ENCODE measurements around the gene ASMT. TPM values are rescaled to one million over a fixed set of nuclear protein-coding genes. Genes with fewer than 3 reads are reported as not detected.

The ASMT gene
- total RNA-seq, 2 donors from 2014 or later: not detected

DNA sequence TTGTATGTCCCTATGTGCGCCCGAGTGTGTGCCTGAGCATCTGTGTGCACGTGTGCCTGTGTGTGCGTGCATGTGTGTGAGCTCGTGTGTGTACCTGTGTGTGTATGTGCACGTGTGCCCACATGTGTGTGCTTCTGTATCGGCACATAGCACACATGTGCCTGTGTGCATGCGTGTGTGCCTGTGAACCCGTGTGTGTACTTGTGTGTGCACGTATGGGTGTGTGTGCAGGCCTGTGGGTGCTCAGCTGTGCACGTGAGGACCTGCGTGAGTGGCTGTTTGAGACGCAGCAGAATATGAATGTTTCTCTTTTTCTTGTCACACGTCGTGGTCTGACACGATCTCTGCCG, 19.2 kb upstream of the ASMT start:
- Histone ChIP-seq H3K27ac (no peak overlapping the region), H3K9me3 (no peaks in the 10 kb centered on the region), H3K4me1 (peaks cover 0 to 17% of the 10 kb centered on the region in 2 donors), H3K27me3 (no peaks in the 10 kb centered on the region), H3K36me3 (peaks cover 67% of the 10 kb centered on the region), H3K4me3 (no peak overlapping the region)
- TF ChIP-seq CTCF (IDR thresholded peaks at IDR 0.05): no peak
- no peak for DNase-seq (ENCODE audit: low spot score)

- TF ChIP-seq CTCF (IDR thresholded peaks at IDR 0.05): no peak
- Histone ChIP-seq H3K27me3 (no peaks in the 10 kb centered on the region), H3K4me3 (no peak overlapping the region), H3K27ac (no peak overlapping the region), H3K9me3 (no peaks in the 10 kb centered on the region), H3K36me3 (peaks cover 78% of the 10 kb centered on the region), H3K4me1 (peaks cover 0 to 17% of the 10 kb centered on the region in 2 donors)
- no peak for DNase-seq (ENCODE audit: low spot score)
Measured at GRCh38 chrX:1596676-1597344, 18.0 kb upstream of the ASMT start.

GRCh38 chrX:1597345-1598020, 17.4 kb upstream of the ASMT start:
- peaks cover 85% of the 10 kb centered on the region for H3K36me3 ChIP-seq
- TF ChIP-seq CTCF (IDR thresholded peaks at IDR 0.05): no peak
- H3K27me3 ChIP-seq: no peaks in the 10 kb centered on the region
- peaks cover 0 to 13% of the 10 kb centered on the region in 2 donors for H3K4me1 ChIP-seq
- H3K27ac ChIP-seq: no peak overlapping the region
- no peaks in the 10 kb centered on the region for H3K9me3 ChIP-seq
- DNase-seq (ENCODE audit: low spot score): no peak
- H3K4me3 ChIP-seq: no peak overlapping the region

GRCh38 chrX:1598021-1598875, 16.6 kb upstream of the ASMT start:
- H3K36me3 ChIP-seq: peaks cover 92% of the 10 kb centered on the region
- no peak overlapping the region for H3K27ac ChIP-seq
- H3K9me3 ChIP-seq: no peaks in the 10 kb centered on the region
- H3K4me3 ChIP-seq: no peak overlapping the region
- no peaks in the 10 kb centered on the region for H3K27me3 ChIP-seq
- no peak for TF ChIP-seq CTCF (IDR thresholded peaks at IDR 0.05)
- peaks cover 0 to 6% of the 10 kb centered on the region in 2 donors for H3K4me1 ChIP-seq
- no peak for DNase-seq (ENCODE audit: low spot score)

- TF ChIP-seq CTCF (IDR thresholded peaks at IDR 0.05): no peak
- no peak for DNase-seq (ENCODE audit: low spot score)
- H3K36me3 ChIP-seq: peaks cover 85% of the 10 kb centered on the region
- H3K4me3 ChIP-seq: no peak overlapping the region
- H3K27me3 ChIP-seq: no peaks in the 10 kb centered on the region
- no peak overlapping the region for H3K27ac ChIP-seq
- H3K9me3 ChIP-seq: no peaks in the 10 kb centered on the region
- H3K4me1 ChIP-seq: no peaks in the 10 kb centered on the region
Measured at GRCh38 chrX:1598876-1599790, 15.7 kb upstream of the ASMT start.

Data from right atrium auricular region (tissue), 2 donors.